GM18867 (cell line): Measurements from ENCODE around the gene SNRNP48.

Source experiments
- ATAC-seq: cut with Tn5 transposase; IDR thresholded peaks from one replicate; pipeline ENCODE4 v1.9.1; 2021; ENCODE audit warnings: mild to moderate bottlenecking, moderate library complexity; ENCODE audit not compliant: unreplicated experiment

SNRNP48 gene

GRCh38 chr6:7640607-7641577 is 50.9 kb downstream of the SNRNP48 start:
- no peak for ATAC-seq

GRCh38 chr6:7642791-7643190 is 52.8 kb downstream of the SNRNP48 start:
- no peak for ATAC-seq

- no peak for ATAC-seq
Observed at GRCh38 chr6:7644417-7644816, 54.4 kb downstream of the SNRNP48 start.

- no peak for ATAC-seq
Observed at GRCh38 chr6:7646394-7646793, 56.4 kb downstream of the SNRNP48 start.

DNA sequence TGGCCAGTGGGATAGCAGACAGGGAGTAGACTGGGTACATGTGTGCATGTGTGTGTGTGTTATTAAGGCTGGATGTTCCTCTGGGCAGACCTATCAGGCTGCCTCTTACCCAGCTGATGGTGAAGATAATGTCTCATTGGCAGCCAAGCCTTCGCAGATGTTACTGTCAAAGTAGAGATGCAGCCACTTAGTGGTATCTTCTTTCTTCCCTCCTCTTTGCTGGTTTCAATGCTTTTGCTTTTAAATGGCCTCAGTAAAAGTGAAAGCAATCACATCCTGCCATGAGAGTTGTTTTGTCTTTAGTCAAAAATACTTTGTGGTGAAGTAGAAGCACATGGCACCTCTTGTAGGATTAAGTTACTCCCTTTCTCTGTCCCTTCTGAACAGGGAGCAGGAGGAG is 57.5 kb downstream of the SNRNP48 start:
- ATAC-seq = peak; percentile 53

GRCh38 chr6:7649037-7649810 is 59.2 kb downstream of the SNRNP48 start:
- ATAC-seq = no peak

DNA sequence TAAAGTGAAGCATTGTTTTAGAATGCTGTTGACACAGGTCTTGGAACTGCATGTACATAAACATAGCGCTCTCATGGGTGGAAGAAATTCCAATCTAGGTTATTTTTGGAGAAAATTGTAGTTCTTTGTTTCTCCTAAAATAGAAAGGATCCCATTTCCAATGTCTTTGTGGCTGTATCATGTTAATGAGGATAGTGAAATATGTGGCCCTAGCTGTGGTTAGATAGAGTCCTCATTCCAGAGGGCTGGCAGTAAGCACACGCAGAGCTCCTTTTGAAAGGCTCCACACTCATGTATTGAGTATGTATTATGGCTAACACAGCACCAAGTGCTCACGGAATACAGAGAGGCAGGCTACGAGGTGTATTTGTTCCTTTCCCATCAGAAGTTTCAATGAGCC is 60.9 kb downstream of the SNRNP48 start:
- ATAC-seq = no peak

- no peak for ATAC-seq
Observed at GRCh38 chr6:7652957-7653356, 63.0 kb downstream of the SNRNP48 start.

DNA sequence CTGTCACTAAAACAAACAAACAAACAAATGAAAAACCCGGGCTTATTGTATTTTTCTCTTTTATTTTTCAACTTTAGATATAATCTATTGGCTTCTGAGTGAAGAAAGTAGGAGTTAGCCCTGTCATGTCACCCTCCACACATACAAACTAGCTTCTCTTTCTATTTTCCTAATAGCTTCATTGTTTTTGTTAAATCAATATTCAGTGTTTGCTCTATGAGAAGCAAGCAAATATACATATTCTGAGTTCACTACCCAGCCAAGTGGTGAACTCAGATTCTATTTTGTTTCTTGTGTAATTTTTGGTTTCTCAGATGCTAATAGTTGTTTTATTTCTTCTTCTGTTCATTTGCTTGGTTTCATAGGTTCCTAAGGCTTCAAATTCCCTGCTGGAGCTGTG is 66.4 kb downstream of the SNRNP48 start:
- no peak for ATAC-seq

DNA sequence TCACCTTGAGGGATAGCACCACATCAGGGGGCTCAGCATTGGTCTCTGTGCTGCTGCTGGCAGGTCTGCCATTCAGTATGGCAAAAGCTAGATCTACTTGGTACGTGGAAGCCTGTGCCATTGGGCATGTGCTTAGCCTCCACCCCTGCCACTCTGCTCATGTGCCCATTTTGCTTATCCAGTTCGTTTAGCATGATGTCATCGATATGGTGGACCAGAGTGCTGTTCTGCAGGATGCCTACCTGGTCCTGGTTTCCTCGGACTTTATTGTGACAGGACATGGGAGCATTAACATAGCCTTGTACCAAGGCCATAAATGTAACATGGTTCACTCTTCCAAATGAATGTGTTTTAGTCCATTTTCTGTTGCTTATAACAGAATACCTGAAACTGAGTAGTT is 68.5 kb downstream of the SNRNP48 start:
- ATAC-seq = no peak

- ATAC-seq = no peak
Observed at GRCh38 chr6:7661364-7661763, 71.4 kb downstream of the SNRNP48 start.
